H1 (cell line): ENCODE data around the gene MCUR1. TPM values are rescaled to one million over a fixed set of nuclear protein-coding genes. Genes with fewer than 3 reads are reported as not detected.

Source experiments
- CTCF ChIA-PET: fragments of 300-600 bp; sonication (Branson Sonifier 250); formaldehyde crosslinking; loops from one replicate; lab custom pipeline; 2021; ENCODE audit not compliant: partially characterized antibody; lab: Charles Lee
- POLR2A ChIA-PET: fragments of 300-600 bp; sonication (Branson Sonifier 250); formaldehyde crosslinking; loops from one replicate; lab custom pipeline; 2021; ENCODE audit warnings: inconsistent platforms; ENCODE audit not compliant: partially characterized antibody; lab: Charles Lee
- DNase-seq, 2 experiments: peaks; one replicate each; pipeline versions ENCODE4 v3.0.0 to v3.0.0-alpha.2; 2010 to 2022; ENCODE audit warnings: low spot score in 2 of 2, low read depth in 1 of 2, mixed read lengths in 1 of 2
- FAIRE-seq: peaks from 2 replicates; lab custom pipeline; 2011; peaks lifted over from hg19 to GRCh38; lab: Jason Lieb, UNC
- H2AFZ ChIP-seq: 2 replicates; pipeline ENCODE4 v1.8.1; 2012; ENCODE audit warnings: low read length, inconsistent platforms
- H2AK5ac ChIP-seq: 2 replicates; pipeline ENCODE4 v1.6.1; 2013; ENCODE audit warnings: low read depth, low read length
- H2BK120ac ChIP-seq: replicated peaks from 2 replicates; pipeline ENCODE3; 2013; ENCODE audit warnings: low read depth, low read length, inconsistent platforms
- H2BK12ac ChIP-seq: 2 replicates; pipeline ENCODE4 v1.6.1; 2013; ENCODE audit warnings: low read depth, low read length
- H2BK15ac ChIP-seq: 2 replicates; pipeline ENCODE4 v1.6.1; 2013; ENCODE audit warnings: low read length
- H2BK20ac ChIP-seq: 2 replicates; pipeline ENCODE4 v1.6.1; 2013; ENCODE audit warnings: low read length
- H2BK5ac ChIP-seq: 2 replicates; pipeline ENCODE4 v1.6.1; 2013; ENCODE audit warnings: low read depth, low read length
- H3K14ac ChIP-seq: 2 replicates; pipeline ENCODE4 v1.6.1; 2013; ENCODE audit warnings: inconsistent platforms; ENCODE audit not compliant: insufficient read length
- H3K18ac ChIP-seq: 2 replicates; pipeline ENCODE4 v1.6.1; 2013; ENCODE audit warnings: low read length; ENCODE audit errors: extremely low read depth
- H3K23ac ChIP-seq: 2 replicates; pipeline ENCODE4 v1.6.1; 2013; ENCODE audit warnings: inconsistent platforms; ENCODE audit not compliant: insufficient read length
- H3K23me2 ChIP-seq: 2 replicates; pipeline ENCODE4 v1.6.1; 2013; ENCODE audit warnings: low read depth, low read length
- H3K27ac ChIP-seq: 2 replicates; pipeline ENCODE4 v1.6.1; 2011; ENCODE audit warnings: low read depth, low read length, inconsistent platforms
- H3K27me3 ChIP-seq, 4 experiments: replicated peaks in 1 of 4; 1 replicate in 1 of 4; 2 replicates in 3 of 4; pipeline versions ENCODE4 v1.6.1 to v1.8.1; 2011 to 2013; ENCODE audit warnings: low read length in 3 of 4, mild to moderate bottlenecking in 3 of 4, inconsistent platforms in 2 of 4, mixed read lengths in 2 of 4, moderate library complexity in 1 of 4; ENCODE audit not compliant: control insufficient read depth in 3 of 4, insufficient read depth in 3 of 4; ENCODE audit errors: extremely low read depth in 1 of 4
- H3K36me3 ChIP-seq, 4 experiments: 2 replicates each; pipeline versions ENCODE4 v1.6.1 to v1.8.1; 2011 to 2013; ENCODE audit warnings: mild to moderate bottlenecking in 4 of 4, low read length in 3 of 4, moderate library complexity in 2 of 4, control low read depth in 1 of 4, inconsistent platforms in 1 of 4; ENCODE audit not compliant: insufficient read depth in 4 of 4, control insufficient read depth in 2 of 4
- H3K4ac ChIP-seq: replicated peaks from 2 replicates; pipeline ENCODE3; 2013; ENCODE audit warnings: low read length, low read depth, mixed read lengths, inconsistent platforms; ENCODE audit not compliant: insufficient read length
- H3K4me1 ChIP-seq, 4 experiments: replicated peaks in 1 of 4; 1 replicate in 1 of 4; 2 replicates in 3 of 4; pipeline versions ENCODE4 v1.6.1 to v1.8.1; 2011 to 2013; ENCODE audit warnings: low read length in 3 of 4, inconsistent platforms in 2 of 4, mixed read lengths in 1 of 4; ENCODE audit not compliant: insufficient read depth in 4 of 4, control insufficient read depth in 3 of 4
- H3K4me2 ChIP-seq, 2 experiments: 2 replicates each; pipeline versions ENCODE4 v1.6.1 to v1.8.1; 2011 to 2013; ENCODE audit warnings: low read depth in 2 of 2, low read length in 2 of 2, control low read depth in 1 of 2, inconsistent platforms in 1 of 2, mild to moderate bottlenecking in 1 of 2; ENCODE audit not compliant: insufficient read depth in 1 of 2
- H3K4me3 ChIP-seq, 4 experiments: fragments of 200-600, 300-600 bp in 1 of 4; sonication (generic), shearing (Covaris generic), sonication (Bioruptor Twin) in 1 of 4; 2 replicates each; pipeline versions ENCODE4 v1.5.1 to v1.8.1; 2011 to 2016; ENCODE audit warnings: low read length in 4 of 4, low read depth in 3 of 4, control low read depth in 2 of 4, inconsistent platforms in 2 of 4, mild to moderate bottlenecking in 2 of 4, mixed read lengths in 1 of 4, moderate library complexity in 1 of 4; ENCODE audit not compliant: insufficient read depth in 2 of 4; ENCODE audit errors: extremely low read depth in 1 of 4
- H3K56ac ChIP-seq: replicated peaks from 2 replicates; pipeline ENCODE3; 2013; ENCODE audit warnings: low read depth, mild to moderate bottlenecking, mixed read lengths, low read length, inconsistent platforms; ENCODE audit not compliant: insufficient read length
- H3K79me1 ChIP-seq: 2 replicates; pipeline ENCODE4 v1.6.1; 2013; ENCODE audit warnings: low read depth, low read length, control low read depth
- H3K79me2 ChIP-seq, 2 experiments: 2 replicates each; pipeline versions ENCODE4 v1.6.1 to v1.8.1; 2012 to 2013; ENCODE audit warnings: low read length in 2 of 2, mild to moderate bottlenecking in 2 of 2, inconsistent platforms in 1 of 2; ENCODE audit not compliant: insufficient read depth in 2 of 2, control insufficient read depth in 1 of 2
- H3K9ac ChIP-seq, 4 experiments: replicated peaks in 1 of 4; 1 replicate in 1 of 4; 2 replicates in 3 of 4; pipeline versions ENCODE4 v1.6.1 to v1.8.1; 2011 to 2013; ENCODE audit warnings: low read depth in 3 of 4, low read length in 3 of 4, control low read depth in 2 of 4, mild to moderate bottlenecking in 2 of 4, moderate library complexity in 2 of 4, inconsistent platforms in 1 of 4; ENCODE audit errors: extremely low read depth in 1 of 4
- H3K9me3 ChIP-seq, 2 experiments: 2 replicates each; pipeline versions ENCODE4 v1.6.1 to v1.8.1; 2012 to 2013; ENCODE audit warnings: mild to moderate bottlenecking in 2 of 2, moderate library complexity in 2 of 2, control low read depth in 1 of 2, inconsistent platforms in 1 of 2, low read depth in 1 of 2, low read length in 1 of 2, mixed read lengths in 1 of 2; ENCODE audit not compliant: insufficient read depth in 2 of 2
- H4K20me1 ChIP-seq, 2 experiments: replicated peaks in 1 of 2; 2 replicates each; pipeline versions ENCODE3 to v1.8.1; 2011 to 2013; ENCODE audit warnings: inconsistent platforms in 2 of 2, low read length in 2 of 2, mild to moderate bottlenecking in 1 of 2; ENCODE audit not compliant: insufficient read depth in 2 of 2, control insufficient read depth in 1 of 2
- H4K5ac ChIP-seq: 2 replicates; pipeline ENCODE4 v1.6.1; 2013; ENCODE audit warnings: low read length, low read depth, mixed read lengths, inconsistent platforms; ENCODE audit not compliant: insufficient read length
- H4K8ac ChIP-seq: 2 replicates; pipeline ENCODE4 v1.8.0; 2013; ENCODE audit warnings: mild to moderate bottlenecking, moderate library complexity, low read length, inconsistent platforms; ENCODE audit not compliant: insufficient read depth; ENCODE audit errors: extremely low read depth
- H4K91ac ChIP-seq: replicated peaks from 2 replicates; pipeline ENCODE3; 2013; ENCODE audit warnings: low read length, mixed read lengths, inconsistent platforms; ENCODE audit not compliant: insufficient read length
- BRCA1 ChIP-seq: IDR thresholded peaks from 2 replicates; pipeline ENCODE4 v1.6.1; 2012; ENCODE audit warnings: low read depth, low read length, improper control_type of control experiment
- HDAC6 ChIP-seq: IDR thresholded peaks from one replicate; pipeline ENCODE4 v1.7.1; 2012; ENCODE audit warnings: low read depth, mild to moderate bottlenecking, inconsistent platforms, low read length, moderate library complexity
- NRF1 ChIP-seq: IDR thresholded peaks from 2 replicates; pipeline ENCODE4 v1.6.1; 2011; ENCODE audit warnings: mild to moderate bottlenecking, low read depth, low read length, improper control_type of control experiment
- RXRA ChIP-seq: IDR thresholded peaks from 2 replicates; pipeline ENCODE4 v1.6.1; 2011; ENCODE audit warnings: low read depth, mild to moderate bottlenecking, low read length, moderate library complexity; ENCODE audit not compliant: insufficient read depth
- SIRT6 ChIP-seq: IDR thresholded peaks from one replicate; pipeline ENCODE4 v1.7.1; 2012; ENCODE audit warnings: low read length, inconsistent platforms
- SP1 ChIP-seq: IDR thresholded peaks from 2 replicates; pipeline ENCODE4 v1.6.1; 2011; ENCODE audit warnings: low read depth, low read length
- ZNF274 ChIP-seq: IDR thresholded peaks from 2 replicates; pipeline ENCODE4 v1.7.0; 2012; ENCODE audit warnings: low read length, borderline replicate concordance; ENCODE audit errors: extremely low read depth
- WGBS, 2 experiments: shearing (Covaris generic) in 1 of 2; methylation state at CpG; one replicate each; pipeline versions ENCODE4 v1.1.6 to v1.1.7; 2013 to 2015; ENCODE audit warnings: low lambda C conversion rate in 2 of 2, mixed read lengths in 2 of 2, inconsistent platforms in 1 of 2, low coverage in 1 of 2, missing lambda C conversion rate in 1 of 2; ENCODE audit not compliant: insufficient replicate concordance in 2 of 2, insufficient coverage in 1 of 2, insufficient read length in 1 of 2; ENCODE audit errors: extremely low coverage in 1 of 2, missing lambda C conversion rate in 1 of 2; 5-methylcytosine and 5-hydroxymethylcytosine counted together
- polyA plus RNA-seq, 7 experiments: library from polyadenylated mRNA; depleted of rRNA in 3 of 7; stranded (reverse) in 5 of 7; unstranded in 2 of 7; fragments of >200 nt in 5 of 7; fragments of 200-250 nt in 2 of 7; gene quantifications; 1 replicate in 5 of 7; 2 replicates in 1 of 7; 4 replicates in 1 of 7; pipeline versions ENCODE4 v1.2.1 to v1.2.3, GENCODE V29; 2011 to 2013; ENCODE audit warnings: missing spikeins in 2 of 7, mixed read lengths in 2 of 7
- total RNA-seq: library from RNA; stranded (reverse); fragmentation: NEBNext Ultra II Directional; extraction: Animal tissue kit (Norgen Biotek cat#: 25700); gene quantifications from 2 replicates; pipeline ENCODE4 v1.2.1, GENCODE V29; 2021

The MCUR1 gene
- total and polyA plus RNA-seq, 2 of the 8 experiments (the other 6 are each of a cell fraction or from before 2014, with no cell fraction given), result 9.6 to 37.3 TPM

- H3K56ac ChIP-seq, result no peak overlapping the region
- no peaks in the 10 kb centered on the region for H3K27me3 ChIP-seq
- H3K23me2 ChIP-seq, result no peaks in the 10 kb centered on the region
- H3K79me2 ChIP-seq, result no peaks in the 10 kb centered on the region
- H3K27ac ChIP-seq, result no peak overlapping the region
- H3K18ac ChIP-seq, result no peak overlapping the region
- H4K20me1 ChIP-seq, result peaks cover 3 to 4% of the 10 kb centered on the region in 2 experiments
- no peak overlapping the region for H3K23ac ChIP-seq
- no peak for DNase-seq
- H2BK20ac ChIP-seq, result no peak overlapping the region
- H3K9ac ChIP-seq, result no peak overlapping the region
- H3K4ac ChIP-seq, result no peak overlapping the region
- H4K5ac ChIP-seq, result no peak overlapping the region
- H2BK120ac ChIP-seq, result no peak overlapping the region
- H2AK5ac ChIP-seq, result no peak overlapping the region
- H3K79me1 ChIP-seq, result no peaks in the 10 kb centered on the region
- H2BK12ac ChIP-seq, result no peak overlapping the region
- H3K4me1 ChIP-seq, result no peaks in the 10 kb centered on the region
- H3K9me3 ChIP-seq, result no peaks in the 10 kb centered on the region
- no peak for FAIRE-seq
- H2BK15ac ChIP-seq, result no peak overlapping the region
- no peak overlapping the region for H3K4me3 ChIP-seq
- no peak overlapping the region for H2BK5ac ChIP-seq
- no peak overlapping the region for H4K8ac ChIP-seq
- TF ChIP-seq RXRA, result no peak
- no peak for TF ChIP-seq SP1
- TF ChIP-seq ZNF274, result no peak
- no peak for TF ChIP-seq HDAC6
- TF ChIP-seq NRF1, result no peak
- TF ChIP-seq BRCA1, result no peak
- TF ChIP-seq SIRT6, result no peak
- TF ChIP-seq, all 59 proteins: peak for 0
- H4K91ac ChIP-seq, result no peak overlapping the region
- 89% methylated on average over 3 of the region's 3 CpGs; no CpG with 5 or more reads in 1 of the 2 experiments for WGBS, 2 experiments
- ChIA-PET CTCF (no interaction called here), POLR2A (no interaction called here)
- no peak overlapping the region for H2AFZ ChIP-seq
- no peak overlapping the region for H3K14ac ChIP-seq
- no peak overlapping the region for H3K4me2 ChIP-seq
- H3K36me3 ChIP-seq, result peaks cover 2 to 42% (median 15%) of the 10 kb centered on the region in 4 experiments; a peak in 5 of 8 replicates
Observed at GRCh38 chr6:13800615-13801014, 13.7 kb downstream of the MCUR1 start.
